ENCODE measurements around the gene SP3.

Gene SP3

GRCh38 chr2:173964565-173965371, 405 bp downstream of the SP3 start:
- peaks cover 13% of the 10 kb centered on the region for H3K4me1 ChIP-seq
- H3K27me3 ChIP-seq (ENCODE audit: control insufficient read depth, insufficient read depth, low read length): no peaks in the 10 kb centered on the region
- no peaks in the 10 kb centered on the region for H3K9me3 ChIP-seq (ENCODE audit: control insufficient read depth, low read length)
- peak overlapping the region; percentile 98 for H3K4me3 ChIP-seq (ENCODE audit: low read depth, low read length)
- H3K79me2 ChIP-seq: peaks cover 18% of the 10 kb centered on the region
- TF ChIP-seq, protein P1, sequence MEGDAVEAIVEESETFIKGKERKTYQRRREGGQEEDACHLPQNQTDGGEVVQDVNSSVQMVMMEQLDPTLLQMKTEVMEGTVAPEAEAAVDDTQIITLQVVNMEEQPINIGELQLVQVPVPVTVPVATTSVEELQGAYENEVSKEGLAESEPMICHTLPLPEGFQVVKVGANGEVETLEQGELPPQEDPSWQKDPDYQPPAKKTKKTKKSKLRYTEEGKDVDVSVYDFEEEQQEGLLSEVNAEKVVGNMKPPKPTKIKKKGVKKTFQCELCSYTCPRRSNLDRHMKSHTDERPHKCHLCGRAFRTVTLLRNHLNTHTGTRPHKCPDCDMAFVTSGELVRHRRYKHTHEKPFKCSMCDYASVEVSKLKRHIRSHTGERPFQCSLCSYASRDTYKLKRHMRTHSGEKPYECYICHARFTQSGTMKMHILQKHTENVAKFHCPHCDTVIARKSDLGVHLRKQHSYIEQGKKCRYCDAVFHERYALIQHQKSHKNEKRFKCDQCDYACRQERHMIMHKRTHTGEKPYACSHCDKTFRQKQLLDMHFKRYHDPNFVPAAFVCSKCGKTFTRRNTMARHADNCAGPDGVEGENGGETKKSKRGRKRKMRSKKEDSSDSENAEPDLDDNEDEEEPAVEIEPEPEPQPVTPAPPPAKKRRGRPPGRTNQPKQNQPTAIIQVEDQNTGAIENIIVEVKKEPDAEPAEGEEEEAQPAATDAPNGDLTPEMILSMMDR (IDR thresholded peaks at IDR 0.05): no peak
- peak overlapping the region; percentile 96 for H3K27ac ChIP-seq
- H3K4me2 ChIP-seq (ENCODE audit: low read length): peak overlapping the region; percentile 72
- peak overlapping the region; percentile 98 for H3K9ac ChIP-seq
- no peaks in the 10 kb centered on the region for H3K36me3 ChIP-seq (ENCODE audit: control insufficient read depth, insufficient read depth, low read length)
- peak overlapping the region; percentile 86 for H2AFZ ChIP-seq

DNA sequence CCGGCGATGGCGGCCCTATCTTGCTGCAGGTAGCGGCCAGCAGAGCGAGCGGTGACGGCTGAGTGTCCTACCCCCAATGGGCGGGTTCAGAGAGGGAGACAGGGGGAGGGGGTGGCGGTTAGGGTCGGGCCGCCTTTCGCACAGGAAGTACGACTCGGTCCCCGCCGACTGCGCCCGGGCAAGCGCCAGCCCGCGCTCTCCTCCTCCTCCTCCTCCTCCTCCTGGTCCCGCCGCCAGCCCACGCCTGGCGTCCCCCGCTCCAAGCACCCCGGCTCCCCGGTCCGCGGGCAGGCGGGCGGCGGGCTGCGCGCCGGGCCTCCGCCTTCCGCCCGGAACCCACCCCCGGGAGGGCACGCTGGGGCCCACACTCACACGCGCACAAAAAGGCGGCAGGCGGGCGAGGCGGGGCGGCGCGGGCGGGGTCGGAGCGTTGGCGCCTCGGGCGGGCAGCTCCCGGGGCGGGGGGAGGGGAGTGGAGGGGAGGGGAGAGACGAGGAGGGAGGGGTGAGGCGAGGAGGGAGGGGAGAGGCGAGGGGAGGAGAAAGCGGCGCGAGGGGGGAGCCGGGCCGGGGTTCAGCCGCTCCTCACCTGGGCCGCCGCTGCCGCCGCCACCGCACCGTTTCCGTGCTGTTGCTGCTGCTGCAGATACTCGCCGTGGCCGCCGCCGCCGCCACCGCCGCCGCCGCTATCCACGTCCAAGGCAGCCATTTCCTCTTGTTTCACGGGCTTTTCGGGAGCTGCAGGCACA, 1.2 kb downstream of the SP3 start:
- Histone ChIP-seq H3K36me3 (ENCODE audit: control insufficient read depth, insufficient read depth, low read length) (no peaks in the 10 kb centered on the region), H3K9me3 (ENCODE audit: control insufficient read depth, low read length) (no peaks in the 10 kb centered on the region)

GRCh38 chr2:173963323-173963816, 1.8 kb downstream of the SP3 start:
- Histone ChIP-seq H3K27ac (peak overlapping the region; percentile 92), H3K27me3 (ENCODE audit: control insufficient read depth, insufficient read depth, low read length) (no peaks in the 10 kb centered on the region), H3K36me3 (ENCODE audit: control insufficient read depth, insufficient read depth, low read length) (no peaks in the 10 kb centered on the region), H2AFZ (peak overlapping the region; percentile 77), H3K4me1 (peaks cover 13% of the 10 kb centered on the region), H3K9me3 (ENCODE audit: control insufficient read depth, low read length) (no peaks in the 10 kb centered on the region), H3K4me3 (ENCODE audit: low read depth, low read length) (peak overlapping the region; percentile 73), H3K9ac (peak overlapping the region; percentile 65), H3K79me2 (peaks cover 28% of the 10 kb centered on the region), H3K4me2 (ENCODE audit: low read length) (peak overlapping the region; percentile 71)
- TF ChIP-seq, protein P1 (IDR thresholded peaks at IDR 0.05): peak; percentile 19

More for the DNA sequence above, 1.2 kb downstream of the SP3 start:
- H3K27ac ChIP-seq: peak overlapping the region; percentile 96
- H3K9ac ChIP-seq: no peak overlapping the region
- peak overlapping the region; percentile 54 for H3K4me2 ChIP-seq (ENCODE audit: low read length)
- peak overlapping the region; percentile 98 for H3K4me3 ChIP-seq (ENCODE audit: low read depth, low read length)
- peaks cover 13% of the 10 kb centered on the region for H3K4me1 ChIP-seq
- TF ChIP-seq, protein P1 (IDR thresholded peaks at IDR 0.05): no peak
- no peaks in the 10 kb centered on the region for H3K27me3 ChIP-seq (ENCODE audit: control insufficient read depth, insufficient read depth, low read length)
- peaks cover 25% of the 10 kb centered on the region for H3K79me2 ChIP-seq
- H2AFZ ChIP-seq: peak overlapping the region; percentile 73

- H3K4me3 ChIP-seq (ENCODE audit: low read depth, low read length): peak overlapping the region; percentile 73
- H3K4me1 ChIP-seq: peaks cover 13% of the 10 kb centered on the region
- peak overlapping the region; percentile 71 for H3K4me2 ChIP-seq (ENCODE audit: low read length)
- peak overlapping the region; percentile 65 for H3K9ac ChIP-seq
- no peaks in the 10 kb centered on the region for H3K9me3 ChIP-seq (ENCODE audit: control insufficient read depth, low read length)
- no peaks in the 10 kb centered on the region for H3K36me3 ChIP-seq (ENCODE audit: control insufficient read depth, insufficient read depth, low read length)
- peaks cover 30% of the 10 kb centered on the region for H3K79me2 ChIP-seq
- peak overlapping the region; percentile 77 for H2AFZ ChIP-seq
- TF ChIP-seq, protein P1 (IDR thresholded peaks at IDR 0.05): no peak
- H3K27me3 ChIP-seq (ENCODE audit: control insufficient read depth, insufficient read depth, low read length): no peaks in the 10 kb centered on the region
- H3K27ac ChIP-seq: peak overlapping the region; percentile 92
These were observed 2.5 kb downstream of the SP3 start for GRCh38 chr2:173962583-173963110.
